Measurements from ENCODE around the gene NDUFB11. TPM values are rescaled to one million over a fixed set of nuclear protein-coding genes. Genes with fewer than 3 reads are reported as not detected.

Gene NDUFB11
- total and polyA plus RNA-seq, 2 donors (not counting 3 experiments of a cell fraction or from before 2014, with no cell fraction given): 65.2 to 88.0 TPM

DNA sequence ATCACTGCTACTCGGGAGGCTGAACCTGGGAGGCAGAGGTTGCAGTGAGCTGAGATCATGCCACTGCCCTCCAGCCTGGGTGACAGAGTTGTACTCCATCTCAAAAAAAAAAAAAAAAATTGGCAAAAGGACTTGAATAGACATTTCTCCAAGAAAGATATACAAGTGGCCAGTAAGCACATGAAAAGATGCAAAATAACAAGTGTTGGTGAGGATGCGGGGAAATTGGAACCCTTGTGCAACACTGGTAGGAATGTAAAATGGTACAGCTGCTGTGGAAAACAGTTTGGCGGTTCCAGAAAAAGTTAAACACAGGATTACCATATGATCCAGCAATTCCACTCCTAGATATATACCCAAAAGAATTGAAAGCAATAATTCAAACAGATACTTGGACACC is 19.9 kb upstream of the NDUFB11 start:
- FAIRE-seq: no peak
- dilution Hi-C loops (cut with MboI; ENCODE audit: extremely low pct_ligation_motif_present, low sequenced_read_pairs) (no loop called here), intact Hi-C loops (cut with micrococcal nuclease) (no loop called here)
- ChIA-PET CTCF (no interaction called here), POLR2A (no interaction called here)
- BruUV-seq (replicated peaks): no TSS peak
- Histone ChIP-seq H2AFZ (ENCODE audit: low read depth, low read length) (no peak overlapping the region), H3K79me2 (ENCODE audit: control insufficient read depth, insufficient read depth, low read length) (peaks cover 24% of the 10 kb centered on the region), H3K4me2 (ENCODE audit: insufficient read depth, low read length) (no peak overlapping the region), H3K9me3 (replicated peaks; ENCODE audit: control insufficient read depth, insufficient read depth, low read length) (no peaks in the 10 kb centered on the region), H3K4me1 (ENCODE audit: control insufficient read depth, extremely low read depth, insufficient read depth, low read length) (no peaks in the 10 kb centered on the region), H3K27me3 (ENCODE audit: control insufficient read depth in 2 of 2, insufficient read depth in 2 of 2, low read length in 2 of 2) (no peaks in the 10 kb centered on the region), H3K9me1 (replicated peaks; ENCODE audit: control insufficient read depth, extremely low read depth, insufficient read depth, low read length) (no peaks in the 10 kb centered on the region), H3K36me3 (ENCODE audit: control insufficient read depth in 2 of 2, extremely low read depth in 1 of 2, insufficient read depth in 2 of 2, low read length in 2 of 2) (peaks cover 0 to 6% of the 10 kb centered on the region in 2 experiments), H4K20me1 (replicated peaks; ENCODE audit: control insufficient read depth, extremely low read depth, insufficient read depth, low read length) (no peaks in the 10 kb centered on the region), H3K9ac (replicated peaks; ENCODE audit: extremely low read depth, insufficient read depth, low read length) (no peak overlapping the region), H3K27ac (ENCODE audit: insufficient read depth, low read depth, low read length) (no peak overlapping the region), H3K4me3 (replicated peaks in 1 of 3; ENCODE audit: insufficient read depth in 1 of 3, low read depth in 1 of 3, low read length in 3 of 3) (no peak overlapping the region)
- no peak for DNase-seq (ENCODE audit: low read depth, low spot score)
- TF ChIP-seq FOS (IDR thresholded peaks at IDR 0.05; ENCODE audit: borderline replicate concordance, insufficient read depth, low read length): no peak

DNA sequence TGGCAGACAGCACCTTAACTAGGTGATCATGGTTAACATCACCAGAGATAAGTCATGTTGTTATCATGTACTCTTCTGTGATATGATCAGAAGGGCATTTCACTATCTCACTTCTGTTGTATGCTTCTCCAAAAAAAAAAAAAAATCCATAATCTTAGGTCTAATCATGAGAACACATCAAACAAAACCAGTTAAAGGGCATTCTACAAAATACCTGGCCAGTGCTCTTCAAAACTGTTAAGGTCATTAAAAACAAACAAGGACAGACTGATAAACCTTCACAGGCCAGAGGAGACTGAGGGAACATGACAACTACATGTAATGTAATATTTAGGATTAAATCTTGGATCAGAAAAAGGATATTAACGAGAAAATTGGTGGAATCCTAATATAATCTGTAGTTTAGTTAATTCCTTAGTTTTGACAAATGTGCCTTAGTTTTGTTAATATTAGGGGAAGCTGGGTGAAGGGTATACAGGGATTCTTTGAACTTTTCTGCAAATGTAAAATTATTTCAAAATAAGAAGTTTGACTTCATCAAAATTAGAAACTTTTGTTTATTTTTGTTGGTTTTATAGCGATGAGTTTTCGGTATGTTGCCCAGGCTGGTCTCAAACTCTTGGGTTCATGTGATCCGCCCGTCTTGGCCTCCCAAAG is 18.6 kb upstream of the NDUFB11 start:
- Histone ChIP-seq H3K4me1 (ENCODE audit: control insufficient read depth, extremely low read depth, insufficient read depth, low read length) (no peaks in the 10 kb centered on the region), H3K9me1 (replicated peaks; ENCODE audit: control insufficient read depth, extremely low read depth, insufficient read depth, low read length) (no peaks in the 10 kb centered on the region), H3K27me3 (ENCODE audit: control insufficient read depth in 2 of 2, insufficient read depth in 2 of 2, low read length in 2 of 2) (no peaks in the 10 kb centered on the region), H3K79me2 (ENCODE audit: control insufficient read depth, insufficient read depth, low read length) (peaks cover 36% of the 10 kb centered on the region), H3K4me3 (replicated peaks in 1 of 3; ENCODE audit: insufficient read depth in 1 of 3, low read depth in 1 of 3, low read length in 3 of 3) (no peak overlapping the region), H3K4me2 (ENCODE audit: insufficient read depth, low read length) (no peak overlapping the region), H3K9ac (replicated peaks; ENCODE audit: extremely low read depth, insufficient read depth, low read length) (no peak overlapping the region), H2AFZ (ENCODE audit: low read depth, low read length) (no peak overlapping the region), H4K20me1 (replicated peaks; ENCODE audit: control insufficient read depth, extremely low read depth, insufficient read depth, low read length) (no peaks in the 10 kb centered on the region), H3K36me3 (ENCODE audit: control insufficient read depth in 2 of 2, extremely low read depth in 1 of 2, insufficient read depth in 2 of 2, low read length in 2 of 2) (no peaks in the 10 kb centered on the region), H3K9me3 (replicated peaks; ENCODE audit: control insufficient read depth, insufficient read depth, low read length) (no peaks in the 10 kb centered on the region), H3K27ac (ENCODE audit: insufficient read depth, low read depth, low read length) (no peak overlapping the region)
- no TSS peak for BruUV-seq (replicated peaks)
- ChIA-PET CTCF (no interaction called here), POLR2A (no interaction called here)
- dilution Hi-C loops (cut with MboI; ENCODE audit: extremely low pct_ligation_motif_present, low sequenced_read_pairs): no loop called here
- intact Hi-C loops (cut with micrococcal nuclease): no loop called here
- no peak for DNase-seq (ENCODE audit: low read depth, low spot score)
- no peak for FAIRE-seq
- TF ChIP-seq FOS (IDR thresholded peaks at IDR 0.05; ENCODE audit: borderline replicate concordance, insufficient read depth, low read length) (no peak), MYC (IDR thresholded peaks at IDR 0.05; ENCODE audit: low read depth, low read length) (no peak), POLR2A (IDR thresholded peaks at IDR 0.05; ENCODE audit: low read depth, low read length) (no peak), POLR2AphosphoS5 (IDR thresholded peaks at IDR 0.05; ENCODE audit: insufficient read depth, low read depth, low read length) (no peak), EZH2 (IDR thresholded peaks at IDR 0.05; ENCODE audit: borderline replicate concordance, low read depth, low read length, severe bottlenecking) (no peak), GATA2 (IDR thresholded peaks at IDR 0.05; ENCODE audit: insufficient read depth, insufficient read length, low read depth, low read length) (no peak), JUN (IDR thresholded peaks at IDR 0.05; ENCODE audit: borderline replicate concordance, insufficient read depth, insufficient read length, low read depth) (no peak)
- TF ChIP-seq, protein P1, sequence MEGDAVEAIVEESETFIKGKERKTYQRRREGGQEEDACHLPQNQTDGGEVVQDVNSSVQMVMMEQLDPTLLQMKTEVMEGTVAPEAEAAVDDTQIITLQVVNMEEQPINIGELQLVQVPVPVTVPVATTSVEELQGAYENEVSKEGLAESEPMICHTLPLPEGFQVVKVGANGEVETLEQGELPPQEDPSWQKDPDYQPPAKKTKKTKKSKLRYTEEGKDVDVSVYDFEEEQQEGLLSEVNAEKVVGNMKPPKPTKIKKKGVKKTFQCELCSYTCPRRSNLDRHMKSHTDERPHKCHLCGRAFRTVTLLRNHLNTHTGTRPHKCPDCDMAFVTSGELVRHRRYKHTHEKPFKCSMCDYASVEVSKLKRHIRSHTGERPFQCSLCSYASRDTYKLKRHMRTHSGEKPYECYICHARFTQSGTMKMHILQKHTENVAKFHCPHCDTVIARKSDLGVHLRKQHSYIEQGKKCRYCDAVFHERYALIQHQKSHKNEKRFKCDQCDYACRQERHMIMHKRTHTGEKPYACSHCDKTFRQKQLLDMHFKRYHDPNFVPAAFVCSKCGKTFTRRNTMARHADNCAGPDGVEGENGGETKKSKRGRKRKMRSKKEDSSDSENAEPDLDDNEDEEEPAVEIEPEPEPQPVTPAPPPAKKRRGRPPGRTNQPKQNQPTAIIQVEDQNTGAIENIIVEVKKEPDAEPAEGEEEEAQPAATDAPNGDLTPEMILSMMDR (IDR thresholded peaks at IDR 0.05; ENCODE audit: extremely low read depth in 1 of 2, insufficient read depth in 1 of 2, low read depth in 1 of 2, low read length in 2 of 2): no peak
- TF ChIP-seq, protein P2, sequence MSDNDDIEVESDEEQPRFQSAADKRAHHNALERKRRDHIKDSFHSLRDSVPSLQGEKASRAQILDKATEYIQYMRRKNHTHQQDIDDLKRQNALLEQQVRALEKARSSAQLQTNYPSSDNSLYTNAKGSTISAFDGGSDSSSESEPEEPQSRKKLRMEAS (IDR thresholded peaks at IDR 0.05; ENCODE audit: insufficient read depth, insufficient read length): no peak
